Body of pancreas (tissue), 4 donors: ENCODE measurements around the gene TRAPPC5.

Experiments
- POLR2A ChIP-seq, 3 donors: fragments of 450-650 bp; IDR thresholded peaks; one replicate each; pipeline ENCODE4 v1.6.1; 2016; ENCODE audit warnings: antibody characterized with exemption in 3 of 3, mild to moderate bottlenecking in 2 of 3
- TF ChIP-seq, protein P1 (sequence below), 7 experiments: fragments of 450-650 bp in 4 of 7; fragments of 200-600 bp in 3 of 7; sonication (generic) in 3 of 7; IDR thresholded peaks; one replicate each; pipeline ENCODE4 v1.5.1; 2016 to 2019; ENCODE audit warnings: antibody characterized with exemption in 7 of 7

GRCh38 chr19:7677669-7678311 is 2.8 kb upstream of the TRAPPC5 start:
- TF ChIP-seq, protein P1, sequence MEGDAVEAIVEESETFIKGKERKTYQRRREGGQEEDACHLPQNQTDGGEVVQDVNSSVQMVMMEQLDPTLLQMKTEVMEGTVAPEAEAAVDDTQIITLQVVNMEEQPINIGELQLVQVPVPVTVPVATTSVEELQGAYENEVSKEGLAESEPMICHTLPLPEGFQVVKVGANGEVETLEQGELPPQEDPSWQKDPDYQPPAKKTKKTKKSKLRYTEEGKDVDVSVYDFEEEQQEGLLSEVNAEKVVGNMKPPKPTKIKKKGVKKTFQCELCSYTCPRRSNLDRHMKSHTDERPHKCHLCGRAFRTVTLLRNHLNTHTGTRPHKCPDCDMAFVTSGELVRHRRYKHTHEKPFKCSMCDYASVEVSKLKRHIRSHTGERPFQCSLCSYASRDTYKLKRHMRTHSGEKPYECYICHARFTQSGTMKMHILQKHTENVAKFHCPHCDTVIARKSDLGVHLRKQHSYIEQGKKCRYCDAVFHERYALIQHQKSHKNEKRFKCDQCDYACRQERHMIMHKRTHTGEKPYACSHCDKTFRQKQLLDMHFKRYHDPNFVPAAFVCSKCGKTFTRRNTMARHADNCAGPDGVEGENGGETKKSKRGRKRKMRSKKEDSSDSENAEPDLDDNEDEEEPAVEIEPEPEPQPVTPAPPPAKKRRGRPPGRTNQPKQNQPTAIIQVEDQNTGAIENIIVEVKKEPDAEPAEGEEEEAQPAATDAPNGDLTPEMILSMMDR (IDR thresholded peaks at IDR 0.05) = no peak
- TF ChIP-seq POLR2A (IDR thresholded peaks at IDR 0.05) = no peak
